ENCODE results near the gene PRPF18.

PRPF18 gene

GRCh38 chr10:13615650-13616300 lies 29.0 kb downstream of the PRPF18 start:
- DNase-seq (ENCODE audit: insufficient read length, low spot score) (no peak), FAIRE-seq (peak; percentile 27)

DNA sequence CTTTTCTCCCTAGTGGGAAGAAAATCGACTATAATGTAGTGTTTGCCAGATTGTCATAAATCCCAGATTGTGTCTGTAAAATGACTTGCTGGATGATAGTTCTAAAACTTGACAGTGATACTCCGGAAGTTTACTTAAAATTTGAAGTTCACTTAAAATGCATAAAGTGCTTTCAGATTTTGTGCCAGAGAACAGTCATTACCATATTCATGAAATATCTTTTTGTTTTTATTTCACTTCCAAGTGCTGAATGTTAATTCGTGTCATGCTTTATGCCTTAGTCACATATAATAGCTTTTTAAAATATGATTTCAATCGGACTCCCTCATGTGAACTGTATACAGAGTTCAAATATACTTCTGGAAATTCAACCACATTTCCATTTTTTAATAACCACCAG lies 30.4 kb downstream of the PRPF18 start:
- no peak for TF ChIP-seq POLR2A (IDR thresholded peaks at IDR 0.05; ENCODE audit: low read depth, low read length)
- FAIRE-seq, result peak; percentile 27
- no peak for DNase-seq (ENCODE audit: insufficient read length, low spot score)

More at GRCh38 chr10:13615650-13616300, 29.0 kb downstream of the PRPF18 start:
- no peak for TF ChIP-seq POLR2A (IDR thresholded peaks at IDR 0.05; ENCODE audit: low read depth, low read length)

GRCh38 chr10:13621931-13622330 lies 35.2 kb downstream of the PRPF18 start:
- DNase-seq (ENCODE audit: insufficient read length, low spot score), result no peak
- TF ChIP-seq POLR2A (IDR thresholded peaks at IDR 0.05; ENCODE audit: low read depth, low read length), result no peak
- no peak for FAIRE-seq

DNA sequence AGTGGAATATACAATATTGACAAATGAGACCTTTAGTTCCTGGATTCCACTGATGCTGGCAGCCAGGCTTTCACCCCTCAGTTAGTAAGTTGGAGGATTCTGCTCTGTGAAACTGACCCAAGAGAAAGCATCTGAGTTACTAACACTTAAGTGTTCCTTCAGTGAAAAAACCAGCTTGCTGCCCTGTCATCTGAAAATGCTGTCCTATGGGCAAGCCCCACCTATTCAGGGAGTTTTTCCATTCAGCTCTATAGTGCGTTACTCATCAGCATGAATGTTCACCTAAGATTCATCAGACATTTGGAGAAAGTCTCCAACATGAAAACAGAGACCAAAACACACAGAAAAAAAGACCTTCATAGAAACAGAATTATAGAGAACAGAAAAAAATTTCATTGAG lies 37.9 kb downstream of the PRPF18 start:
- FAIRE-seq (no peak), DNase-seq (ENCODE audit: insufficient read length, low spot score) (no peak)
- no peak for TF ChIP-seq POLR2A (IDR thresholded peaks at IDR 0.05; ENCODE audit: low read depth, low read length)

- DNase-seq (ENCODE audit: insufficient read length, low spot score), result no peak
- FAIRE-seq, result no peak
- no peak for TF ChIP-seq POLR2A (IDR thresholded peaks at IDR 0.05; ENCODE audit: low read depth, low read length)
Observed at GRCh38 chr10:13627459-13628310, 40.9 kb downstream of the PRPF18 start.

DNA sequence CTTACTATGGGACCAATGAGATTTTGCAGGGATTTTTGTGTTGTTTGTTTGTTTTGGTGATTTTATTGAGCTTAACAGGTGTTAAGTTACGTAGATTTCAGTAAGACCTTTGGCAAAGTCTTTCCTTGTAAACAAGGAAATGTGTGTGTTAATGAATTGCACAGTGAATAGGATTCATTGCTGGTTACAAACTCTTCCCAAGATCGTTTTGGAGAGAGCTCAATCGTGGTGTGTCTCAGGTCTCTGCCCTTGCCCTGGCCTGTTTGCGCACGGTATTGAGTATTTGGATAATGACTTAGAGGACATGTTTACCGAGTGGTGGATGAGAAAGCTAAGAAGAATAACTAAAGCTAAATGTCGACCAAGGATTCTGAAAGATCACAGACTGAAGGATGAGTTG lies 41.9 kb downstream of the PRPF18 start:
- DNase-seq (ENCODE audit: insufficient read length, low spot score) (no peak), FAIRE-seq (no peak)
- TF ChIP-seq POLR2A (IDR thresholded peaks at IDR 0.05; ENCODE audit: low read depth, low read length), result no peak

DNA sequence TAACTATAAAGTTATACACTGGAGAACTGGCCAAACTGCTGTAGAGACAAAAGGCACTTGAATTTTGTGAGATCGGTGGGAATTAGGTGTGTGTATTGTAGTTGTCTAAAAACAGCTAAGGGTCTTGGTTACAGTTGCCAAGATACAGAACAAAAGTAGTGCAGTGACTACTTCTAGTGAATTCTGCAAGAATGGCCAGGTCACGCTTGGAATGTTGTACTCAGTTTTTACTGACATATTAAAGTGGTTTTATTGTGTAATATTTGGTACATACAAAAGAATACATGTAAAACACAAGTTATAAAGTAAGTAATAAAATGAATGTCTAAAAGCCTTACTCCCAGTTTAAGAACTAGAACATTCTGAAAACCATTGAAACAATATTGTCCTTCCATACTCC lies 42.4 kb downstream of the PRPF18 start:
- no peak for TF ChIP-seq POLR2A (IDR thresholded peaks at IDR 0.05; ENCODE audit: low read depth, low read length)
- no peak for DNase-seq (ENCODE audit: insufficient read length, low spot score)
- no peak for FAIRE-seq

DNA sequence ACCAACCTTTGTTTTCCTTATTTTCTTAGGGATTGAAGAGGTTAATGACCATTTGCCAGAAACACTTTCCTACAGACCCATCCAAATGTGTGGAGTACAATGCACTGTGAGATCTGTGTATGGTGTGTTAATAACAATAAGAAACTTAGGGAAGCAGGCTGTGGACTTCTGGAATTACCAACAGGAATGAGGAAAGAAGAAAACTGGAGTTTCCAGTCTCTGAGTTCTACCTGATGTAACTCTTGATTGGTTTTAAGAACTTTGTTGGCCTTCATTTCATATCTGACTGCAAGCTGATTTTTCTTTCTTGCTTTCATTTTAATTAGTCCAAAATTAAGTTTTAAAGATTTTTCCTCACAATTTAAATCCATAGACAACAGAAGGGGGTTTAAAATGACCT lies 43.5 kb downstream of the PRPF18 start:
- no peak for FAIRE-seq
- no peak for TF ChIP-seq POLR2A (IDR thresholded peaks at IDR 0.05; ENCODE audit: low read depth, low read length)
- no peak for DNase-seq (ENCODE audit: insufficient read length, low spot score)

DNA sequence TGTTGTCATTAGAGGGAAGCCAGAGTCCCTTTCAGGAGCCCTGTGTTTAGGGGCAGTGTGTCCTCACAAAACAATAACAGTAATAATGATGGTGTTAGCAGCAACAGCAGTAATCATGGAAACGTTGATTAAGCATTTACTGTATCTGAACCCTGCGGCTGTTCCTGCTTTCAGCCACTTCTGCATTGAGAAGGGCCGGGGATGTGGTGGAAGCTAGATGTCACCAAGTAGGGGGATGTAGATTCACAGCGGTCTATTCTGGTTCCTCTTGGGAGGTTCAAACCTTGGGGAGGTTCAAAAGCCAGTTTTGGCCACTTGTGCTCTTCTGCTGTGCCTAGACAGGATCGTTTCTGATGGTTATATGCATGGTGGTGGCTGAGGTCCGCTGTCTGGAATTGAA lies 44.8 kb downstream of the PRPF18 start:
- DNase-seq (ENCODE audit: insufficient read length, low spot score) (no peak), FAIRE-seq (no peak)
- TF ChIP-seq POLR2A (IDR thresholded peaks at IDR 0.05; ENCODE audit: low read depth, low read length), result no peak

DNA sequence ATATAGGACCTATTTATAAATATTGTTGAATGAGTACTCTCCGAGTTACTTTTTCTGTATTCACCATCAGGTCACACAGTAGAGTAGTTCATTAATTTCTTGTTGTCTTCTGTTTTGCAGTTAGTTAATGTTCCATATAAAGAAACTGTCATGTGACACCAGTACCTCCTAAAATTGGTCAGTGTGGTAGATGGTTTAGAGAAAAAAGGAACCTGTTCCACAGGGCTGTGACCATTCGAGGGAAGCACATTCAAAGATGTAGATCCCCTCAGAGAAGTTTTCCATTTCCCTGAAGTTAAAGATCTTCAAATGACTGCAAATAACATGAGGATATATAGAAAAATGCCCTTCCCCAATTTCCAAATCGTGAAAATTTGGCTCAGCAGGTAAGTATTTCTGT lies 45.7 kb downstream of the PRPF18 start:
- TF ChIP-seq POLR2A (IDR thresholded peaks at IDR 0.05; ENCODE audit: low read depth, low read length), result no peak
- FAIRE-seq (no peak), DNase-seq (ENCODE audit: insufficient read length, low spot score) (no peak)

- no peak for TF ChIP-seq POLR2A (IDR thresholded peaks at IDR 0.05; ENCODE audit: low read depth, low read length)
- DNase-seq (ENCODE audit: insufficient read length, low spot score) (no peak), FAIRE-seq (no peak)
Observed at GRCh38 chr10:13632884-13633440, 46.2 kb downstream of the PRPF18 start.

DNA sequence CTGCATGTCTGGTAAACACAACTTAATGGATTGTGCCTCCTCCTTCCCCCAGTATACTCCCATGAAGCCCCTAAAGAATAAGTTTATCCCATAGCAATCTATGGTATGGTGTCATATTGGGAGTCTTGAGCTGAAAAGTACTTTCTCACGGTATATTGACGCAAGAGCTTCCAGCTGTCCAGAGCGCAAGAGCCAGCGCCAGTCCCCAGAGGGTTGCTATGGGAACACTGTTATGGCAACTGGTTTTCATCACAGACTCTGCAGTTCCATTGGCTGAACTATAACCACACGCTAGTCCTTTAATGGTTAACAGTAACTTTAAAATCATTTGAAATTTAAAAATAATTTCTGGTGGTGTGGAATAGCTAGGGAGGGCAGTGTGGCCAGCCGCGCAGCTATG lies 46.9 kb downstream of the PRPF18 start:
- TF ChIP-seq POLR2A (IDR thresholded peaks at IDR 0.05; ENCODE audit: low read depth, low read length), result no peak
- FAIRE-seq, result no peak
- no peak for DNase-seq (ENCODE audit: insufficient read length, low spot score)

GRCh38 chr10:13634207-13634606 lies 47.4 kb downstream of the PRPF18 start:
- DNase-seq (ENCODE audit: insufficient read length, low spot score), result no peak
- no peak for FAIRE-seq
- TF ChIP-seq POLR2A (IDR thresholded peaks at IDR 0.05; ENCODE audit: low read depth, low read length), result no peak

- DNase-seq (ENCODE audit: insufficient read length, low spot score) (no peak), FAIRE-seq (peak; percentile 41)
- TF ChIP-seq POLR2A (IDR thresholded peaks at IDR 0.05; ENCODE audit: low read depth, low read length), result no peak
Observed at GRCh38 chr10:13636776-13637175, 50.0 kb downstream of the PRPF18 start.
